ENCODE results near the gene FHOD1. TPM values are rescaled to one million over a fixed set of nuclear protein-coding genes. Genes with fewer than 3 reads are reported as not detected.
A peak's percentile ranks its signal among the peaks of the same experiment; 100 is the strongest.

FHOD1 gene
- polyA plus RNA-seq (2012; ENCODE audit: insufficient read depth, insufficient read length), result 79.4 TPM

DNA sequence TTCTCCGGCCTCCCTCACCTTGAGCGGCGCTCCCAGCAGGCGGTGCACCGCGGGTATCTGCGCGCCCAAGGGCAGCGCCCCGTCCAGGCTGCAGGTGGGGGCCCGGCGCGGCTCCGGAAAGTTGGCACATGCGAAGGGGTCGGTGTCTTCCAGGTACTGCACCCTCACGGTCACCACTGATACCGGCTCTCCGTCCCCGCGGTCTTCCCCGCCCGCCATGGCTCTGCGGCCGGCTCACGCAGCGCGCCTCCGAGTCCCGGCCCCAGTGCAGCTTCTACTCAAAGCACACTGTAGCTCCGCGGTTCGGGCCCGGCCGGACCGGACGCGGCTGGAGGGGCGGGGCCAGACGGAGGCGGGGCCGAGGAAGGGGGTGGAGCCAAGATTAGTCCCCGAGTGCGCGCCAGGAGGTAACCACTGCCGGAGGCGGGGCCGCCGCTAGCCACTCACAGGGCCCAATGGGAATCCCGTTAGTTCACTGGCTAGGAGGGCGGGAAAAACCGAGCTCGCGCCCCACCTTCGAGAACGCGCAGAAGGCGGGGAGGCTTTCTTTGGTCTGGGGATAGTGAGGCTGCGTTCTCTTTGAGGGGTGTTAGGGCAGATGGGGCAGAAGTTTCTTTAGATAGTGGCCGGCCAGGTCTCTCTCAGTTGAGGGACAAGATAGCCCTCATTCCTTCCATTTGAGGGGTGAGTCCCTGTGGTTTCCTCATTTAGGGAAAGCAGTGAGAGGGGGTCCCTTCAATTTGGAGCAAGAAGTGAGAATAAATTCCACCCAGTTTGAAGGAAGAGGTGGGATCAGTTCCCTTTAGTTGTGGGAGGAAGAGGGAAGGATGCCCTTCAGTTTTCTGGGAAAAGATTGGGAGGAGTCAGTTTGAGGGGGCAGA is at the start of gene FHOD1:
FHOD1 (minus strand) TSS at position 290 of the 881 bp plus-strand sequence; CDS start at position 219, 71 bp downstream.
- peak within 1 kb of the TSS; percentile 78 for H3K4me3 ChIP-seq (ENCODE audit: low read length)
- peak; percentile 92 for DNase-seq (ENCODE audit: low read depth, low spot score)

DNA sequence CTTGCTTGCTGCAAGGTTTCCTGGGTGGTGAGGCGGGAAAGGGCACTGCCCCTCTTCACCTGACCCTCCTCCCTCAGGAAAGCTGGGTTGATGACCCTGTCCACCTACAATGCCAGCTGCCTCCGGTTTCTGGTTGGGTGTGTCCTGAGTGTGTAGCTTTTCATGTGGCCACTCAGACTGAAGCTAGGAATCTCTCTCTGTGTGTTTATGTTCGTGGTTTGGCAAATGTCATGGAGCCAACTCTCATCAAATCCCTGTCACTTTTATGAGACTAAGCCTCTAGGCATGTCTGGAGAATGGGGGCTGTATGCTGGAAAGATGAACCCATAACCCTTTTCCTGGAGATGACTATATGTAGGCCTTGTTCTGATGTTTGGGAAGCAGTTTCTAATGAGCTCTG is 49.1 kb upstream of the FHOD1 start:
- DNase-seq (ENCODE audit: low read depth, low spot score), result no peak

DNA sequence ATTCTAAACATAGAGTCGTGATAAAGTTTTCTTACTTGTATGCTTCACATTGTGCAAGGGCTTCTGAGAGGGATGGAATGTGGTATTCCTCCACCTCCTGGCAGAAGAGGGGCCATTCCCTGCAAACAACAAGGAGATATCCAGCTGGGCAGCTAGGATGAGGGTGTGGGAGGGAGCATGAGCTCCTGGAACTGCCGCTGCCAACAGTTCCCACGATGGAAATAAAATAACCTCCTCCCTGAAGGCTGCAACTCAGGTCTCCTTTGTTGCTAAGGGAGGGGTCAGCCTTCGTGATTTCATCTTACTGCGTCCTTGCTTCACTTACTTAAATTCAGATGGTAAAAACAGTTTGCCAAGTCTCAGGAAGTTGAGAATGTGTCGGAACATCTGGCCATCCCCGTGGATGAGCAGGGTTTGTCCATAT is 47.7 kb upstream of the FHOD1 start:
- no peak for DNase-seq (ENCODE audit: low read depth, low spot score)
- H3K4me3 ChIP-seq (ENCODE audit: low read length), result no peak overlapping the region

More for the DNA sequence above, 49.1 kb upstream of the FHOD1 start:
- H3K4me3 ChIP-seq (ENCODE audit: low read length), result no peak overlapping the region

DNA sequence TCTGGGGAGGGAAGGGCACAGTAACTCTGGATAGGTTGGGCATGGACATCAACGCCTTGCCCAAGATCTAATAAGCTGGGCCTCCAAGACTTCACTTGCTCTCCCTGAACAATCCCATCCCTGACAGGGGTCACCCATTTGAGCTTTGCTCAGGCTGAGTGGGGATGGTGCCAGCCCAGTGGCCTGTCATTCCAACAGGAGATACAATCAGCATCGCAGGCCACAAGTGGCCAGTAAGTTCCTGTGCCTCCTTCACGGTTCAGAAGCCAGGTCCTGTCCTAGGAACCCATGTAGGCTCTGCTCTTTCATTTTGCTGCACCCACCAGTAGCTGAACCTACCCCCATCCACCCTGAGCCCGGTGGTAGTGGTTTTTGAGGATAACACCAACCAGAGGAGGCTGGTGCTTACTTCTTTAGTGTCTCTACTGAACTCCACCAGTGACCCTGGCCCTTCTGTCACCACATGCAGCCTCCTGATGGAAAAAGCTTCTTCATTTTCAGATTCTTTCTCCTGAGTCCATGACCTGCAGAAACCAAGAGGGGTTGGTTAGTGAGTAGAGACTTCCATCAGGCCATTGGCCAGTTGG is 47.0 kb upstream of the FHOD1 start:
- H3K4me3 ChIP-seq (ENCODE audit: low read length), result no peak overlapping the region
- DNase-seq (ENCODE audit: low read depth, low spot score), result no peak

DNA sequence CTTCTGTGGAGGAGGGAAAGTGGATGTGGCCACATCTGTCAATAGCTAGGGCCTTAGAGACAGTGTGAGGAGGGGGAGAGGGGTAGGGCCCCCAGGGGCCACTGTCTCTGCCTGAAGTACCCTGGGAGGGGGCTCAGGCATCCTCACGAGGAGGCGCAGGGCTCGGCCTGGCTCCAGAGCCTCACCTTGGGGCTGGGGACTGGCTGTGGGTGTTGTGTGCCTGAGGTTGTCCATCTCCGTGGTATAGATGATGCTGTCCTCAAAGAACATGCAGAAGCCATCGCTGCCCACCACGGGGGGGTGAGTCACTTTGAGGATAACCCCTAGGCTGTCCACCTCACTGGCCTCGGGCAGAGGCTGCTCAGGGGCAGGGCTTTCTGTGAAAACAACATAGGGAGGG is 44.2 kb upstream of the FHOD1 start:
- no peak overlapping the region for H3K4me3 ChIP-seq (ENCODE audit: low read length)
- DNase-seq (ENCODE audit: low read depth, low spot score), result no peak

DNA sequence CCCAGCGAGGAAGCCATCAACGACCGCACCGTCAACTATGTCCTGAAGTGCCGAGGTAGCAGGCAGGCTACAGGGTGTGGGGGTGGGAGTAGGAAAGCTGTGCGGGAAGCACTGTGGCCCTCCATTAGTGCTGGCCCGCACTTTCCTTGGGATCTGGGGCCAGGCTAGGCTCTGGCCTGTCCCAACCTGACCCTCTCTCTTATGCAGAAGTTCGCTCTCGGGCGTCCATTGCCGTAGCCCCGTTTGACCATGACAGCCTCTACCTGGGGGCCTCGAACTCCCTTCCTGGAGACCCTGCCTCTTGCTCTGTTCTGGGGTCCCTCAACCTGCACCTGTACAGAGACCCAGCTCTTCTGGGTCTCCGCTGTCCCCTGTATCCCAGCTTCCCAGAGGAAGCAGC is 40.7 kb upstream of the FHOD1 start:
- DNase-seq (ENCODE audit: low read depth, low spot score), result no peak
- H3K4me3 ChIP-seq (ENCODE audit: low read length), result no peak overlapping the region

DNA sequence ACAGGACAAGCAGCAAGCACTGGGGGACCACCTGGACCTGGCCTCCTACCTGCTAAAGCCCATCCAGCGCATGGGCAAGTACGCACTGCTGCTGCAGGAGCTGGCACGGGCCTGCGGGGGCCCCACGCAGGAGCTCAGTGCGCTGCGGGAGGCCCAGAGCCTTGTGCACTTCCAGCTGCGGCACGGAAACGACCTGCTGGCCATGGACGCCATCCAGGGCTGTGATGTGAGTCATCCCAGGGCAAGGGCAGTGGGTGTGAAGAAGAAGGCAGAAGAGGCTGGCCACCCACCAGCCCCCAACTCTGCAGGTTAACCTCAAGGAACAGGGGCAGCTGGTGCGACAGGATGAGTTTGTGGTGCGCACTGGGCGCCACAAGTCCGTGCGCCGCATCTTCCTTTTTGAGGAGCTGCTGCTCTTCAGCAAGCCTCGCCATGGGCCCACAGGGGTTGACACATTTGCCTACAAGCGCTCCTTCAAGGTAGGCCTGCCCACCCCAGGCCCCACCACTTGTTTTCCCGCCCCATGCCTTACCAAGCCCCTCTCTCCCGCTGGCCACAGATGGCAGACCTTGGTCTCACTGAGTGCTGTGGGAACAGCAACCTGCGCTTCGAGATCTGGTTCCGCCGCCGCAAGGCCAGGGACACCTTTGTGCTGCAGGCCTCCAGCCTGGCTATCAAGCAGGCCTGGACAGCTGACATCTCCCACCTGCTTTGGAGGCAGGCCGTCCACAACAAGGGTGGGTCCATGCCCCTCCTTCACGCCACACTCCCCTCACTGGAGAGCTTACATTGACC is 39.4 kb upstream of the FHOD1 start:
- DNase-seq (ENCODE audit: low read depth, low spot score), result no peak
- no peak overlapping the region for H3K4me3 ChIP-seq (ENCODE audit: low read length)

DNA sequence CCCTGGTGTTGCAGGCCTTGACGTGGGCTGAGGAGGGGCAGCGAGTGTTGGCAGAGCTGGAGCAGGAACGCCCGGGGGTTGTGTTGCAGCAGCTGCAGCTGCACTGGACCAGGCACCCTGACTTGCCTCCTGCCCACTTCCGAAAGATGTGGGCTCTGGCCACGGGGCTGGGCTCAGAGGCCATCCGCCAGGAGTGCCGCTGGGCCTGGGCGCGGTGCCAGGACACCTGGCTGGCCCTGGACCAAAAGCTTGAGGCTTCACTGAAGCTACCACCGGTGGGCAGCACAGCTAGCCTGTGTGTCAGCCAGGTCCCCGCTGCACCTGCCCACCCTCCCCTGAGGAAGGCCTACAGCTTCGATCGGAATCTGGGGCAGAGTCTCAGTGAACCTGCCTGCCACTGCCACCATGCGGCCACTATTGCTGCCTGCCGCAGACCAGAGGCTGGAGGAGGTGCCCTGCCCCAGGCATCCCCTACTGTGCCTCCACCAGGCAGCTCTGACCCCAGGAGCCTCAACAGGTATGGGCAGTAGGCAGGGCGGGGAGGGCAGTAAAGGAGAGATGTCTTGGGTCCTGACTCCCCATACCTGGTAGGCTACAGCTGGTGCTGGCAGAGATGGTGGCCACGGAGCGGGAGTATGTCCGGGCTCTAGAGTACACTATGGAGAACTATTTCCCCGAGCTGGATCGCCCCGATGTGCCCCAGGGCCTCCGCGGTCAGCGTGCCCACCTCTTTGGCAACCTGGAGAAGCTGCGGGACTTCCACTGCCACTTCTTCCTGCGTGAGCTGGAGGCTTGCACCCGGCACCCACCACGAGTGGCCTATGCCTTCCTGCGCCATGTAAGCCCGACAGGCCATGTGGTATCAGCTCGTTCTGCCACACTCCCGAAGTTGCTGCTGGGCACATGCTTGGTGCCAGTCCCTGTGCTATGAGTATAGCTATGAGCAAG is 37.7 kb upstream of the FHOD1 start:
- H3K4me3 ChIP-seq (ENCODE audit: low read length), result no peak overlapping the region
- no peak for DNase-seq (ENCODE audit: low read depth, low spot score)

DNA sequence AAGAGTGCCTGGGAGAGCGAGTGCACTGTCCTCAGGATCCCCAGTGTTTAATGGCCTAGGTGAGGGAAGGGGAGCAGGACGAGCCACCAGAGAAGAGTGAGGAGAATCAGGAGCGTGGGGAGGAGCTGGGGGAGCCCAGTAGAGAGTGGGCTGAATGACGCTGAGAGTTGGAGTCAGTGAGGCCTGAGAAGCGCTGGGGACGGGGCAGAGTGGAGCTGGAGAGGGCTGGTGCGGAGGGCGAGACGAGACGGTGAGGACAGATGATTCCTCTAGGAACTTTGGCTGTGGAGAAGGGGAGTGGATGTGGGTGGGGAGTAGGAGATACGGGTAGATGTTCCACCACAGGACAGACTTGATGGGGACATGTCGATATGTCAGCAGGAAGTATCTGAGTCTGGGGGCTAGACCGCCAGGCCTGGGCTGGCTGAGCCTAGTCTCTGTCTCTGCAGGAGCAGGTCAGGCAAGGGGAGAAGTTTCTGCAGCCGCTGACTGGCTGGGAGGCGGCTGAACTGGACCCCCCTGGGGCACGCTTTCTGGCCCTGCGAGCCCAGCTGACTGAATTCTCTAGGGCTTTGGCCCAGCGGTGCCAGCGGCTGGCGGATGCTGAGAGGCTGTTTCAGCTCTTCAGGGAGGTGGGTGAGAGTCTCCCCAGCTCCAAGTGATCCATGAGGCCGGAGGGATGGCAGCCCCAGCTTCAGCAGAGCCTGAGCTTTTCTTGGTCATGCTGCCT is 36.7 kb upstream of the FHOD1 start:
- H3K4me3 ChIP-seq (ENCODE audit: low read length), result no peak overlapping the region
- DNase-seq (ENCODE audit: low read depth, low spot score), result no peak

DNA sequence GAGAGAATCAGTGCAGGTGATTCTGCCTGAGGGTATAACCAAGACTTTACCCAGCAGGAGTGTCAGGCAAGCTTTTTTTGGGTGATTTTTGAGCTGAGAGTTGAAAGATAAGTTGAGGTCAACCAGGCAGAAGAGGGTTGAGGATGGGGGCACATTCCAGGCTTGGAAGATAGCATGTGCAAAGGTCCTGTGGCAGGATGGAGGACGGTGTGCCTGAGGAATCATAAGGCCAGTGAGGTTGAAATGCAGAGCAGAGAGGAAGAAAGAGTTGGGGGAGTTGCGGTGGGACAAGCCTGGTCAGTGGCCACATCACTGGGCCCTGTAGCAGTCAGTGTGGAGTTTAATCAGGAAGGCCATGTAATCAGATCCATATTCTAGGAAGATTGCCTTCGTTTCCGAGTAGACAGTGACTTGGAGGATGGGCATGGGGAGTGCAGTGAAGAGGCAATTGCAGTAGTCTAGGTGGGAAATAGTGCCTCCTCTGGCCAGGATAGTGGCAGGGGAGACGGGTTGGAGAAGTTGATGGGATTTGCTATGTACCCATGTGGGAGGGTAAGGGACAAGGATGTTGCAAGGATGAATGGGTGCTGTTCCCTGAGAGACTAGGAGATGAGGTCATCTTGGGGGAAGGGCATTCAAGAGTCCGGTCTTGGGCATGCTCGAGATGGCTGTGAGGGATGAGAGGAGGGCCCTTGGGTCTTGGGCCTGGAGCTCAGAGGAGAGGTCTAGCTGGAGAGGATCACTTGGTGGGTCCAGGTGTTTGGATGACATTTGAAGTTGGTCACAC is 36.0 kb upstream of the FHOD1 start:
- H3K4me3 ChIP-seq (ENCODE audit: low read length), result no peak overlapping the region
- DNase-seq (ENCODE audit: low read depth, low spot score), result no peak

DNA sequence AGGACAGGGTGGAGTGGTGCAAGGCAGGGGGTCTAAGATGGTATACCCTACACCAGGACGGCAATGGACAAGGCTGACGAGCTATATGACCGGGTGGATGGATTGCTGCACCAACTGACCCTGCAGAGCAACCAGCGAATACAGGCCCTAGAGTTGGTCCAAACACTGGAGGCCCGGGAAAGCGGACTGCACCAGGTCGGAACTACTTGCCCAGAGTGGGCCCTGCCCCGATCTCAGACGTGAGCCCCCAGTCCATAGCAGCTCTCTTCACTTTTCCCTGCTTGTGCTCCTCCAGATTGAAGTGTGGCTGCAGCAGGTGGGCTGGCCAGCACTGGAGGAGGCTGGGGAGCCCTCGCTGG is 35.1 kb upstream of the FHOD1 start:
- no peak overlapping the region for H3K4me3 ChIP-seq (ENCODE audit: low read length)
- DNase-seq (ENCODE audit: low read depth, low spot score), result no peak

DNA sequence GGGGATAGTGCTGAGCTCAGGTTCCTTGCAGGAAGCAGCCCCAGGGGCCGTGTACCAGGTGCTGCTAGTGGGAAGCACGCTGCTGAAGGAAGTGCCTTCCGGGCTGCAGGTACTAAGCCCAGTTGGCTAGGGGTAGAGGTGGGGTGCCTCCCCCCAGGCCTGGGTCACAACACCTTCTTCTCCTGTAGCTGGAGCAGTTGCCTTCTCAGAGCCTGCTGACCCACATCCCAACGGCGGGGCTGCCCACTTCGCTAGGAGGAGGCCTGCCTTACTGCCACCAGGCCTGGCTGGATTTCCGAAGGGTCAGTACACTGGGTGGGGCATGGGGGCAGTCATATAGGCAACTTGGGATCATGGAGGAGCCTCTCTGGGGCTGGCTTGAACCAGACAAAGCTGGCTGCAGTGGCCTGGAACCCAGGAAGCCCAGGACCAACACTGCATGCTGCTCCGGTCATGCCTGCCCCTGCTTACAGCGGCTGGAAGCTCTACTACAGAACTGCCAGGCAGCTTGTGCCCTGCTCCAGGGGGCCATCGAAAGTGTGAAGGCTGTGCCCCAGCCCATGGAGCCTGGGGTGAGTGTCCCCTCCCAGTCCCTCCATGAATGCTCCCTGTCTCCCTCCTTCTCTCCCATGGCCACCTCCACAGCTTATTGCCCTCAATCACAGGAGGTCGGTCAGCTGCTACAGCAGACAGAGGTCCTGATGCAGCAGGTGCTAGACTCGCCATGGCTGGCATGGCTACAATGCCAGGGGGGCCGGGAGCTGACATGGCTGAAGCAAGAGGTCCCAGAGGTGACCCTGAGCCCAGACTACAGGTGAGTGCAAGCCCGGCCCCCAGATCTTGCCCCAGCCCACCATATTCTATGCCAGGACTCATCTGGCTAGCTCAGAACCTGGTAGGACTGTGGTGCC is 34.5 kb upstream of the FHOD1 start:
- no peak overlapping the region for H3K4me3 ChIP-seq (ENCODE audit: low read length)
- DNase-seq (ENCODE audit: low read depth, low spot score), result no peak

DNA sequence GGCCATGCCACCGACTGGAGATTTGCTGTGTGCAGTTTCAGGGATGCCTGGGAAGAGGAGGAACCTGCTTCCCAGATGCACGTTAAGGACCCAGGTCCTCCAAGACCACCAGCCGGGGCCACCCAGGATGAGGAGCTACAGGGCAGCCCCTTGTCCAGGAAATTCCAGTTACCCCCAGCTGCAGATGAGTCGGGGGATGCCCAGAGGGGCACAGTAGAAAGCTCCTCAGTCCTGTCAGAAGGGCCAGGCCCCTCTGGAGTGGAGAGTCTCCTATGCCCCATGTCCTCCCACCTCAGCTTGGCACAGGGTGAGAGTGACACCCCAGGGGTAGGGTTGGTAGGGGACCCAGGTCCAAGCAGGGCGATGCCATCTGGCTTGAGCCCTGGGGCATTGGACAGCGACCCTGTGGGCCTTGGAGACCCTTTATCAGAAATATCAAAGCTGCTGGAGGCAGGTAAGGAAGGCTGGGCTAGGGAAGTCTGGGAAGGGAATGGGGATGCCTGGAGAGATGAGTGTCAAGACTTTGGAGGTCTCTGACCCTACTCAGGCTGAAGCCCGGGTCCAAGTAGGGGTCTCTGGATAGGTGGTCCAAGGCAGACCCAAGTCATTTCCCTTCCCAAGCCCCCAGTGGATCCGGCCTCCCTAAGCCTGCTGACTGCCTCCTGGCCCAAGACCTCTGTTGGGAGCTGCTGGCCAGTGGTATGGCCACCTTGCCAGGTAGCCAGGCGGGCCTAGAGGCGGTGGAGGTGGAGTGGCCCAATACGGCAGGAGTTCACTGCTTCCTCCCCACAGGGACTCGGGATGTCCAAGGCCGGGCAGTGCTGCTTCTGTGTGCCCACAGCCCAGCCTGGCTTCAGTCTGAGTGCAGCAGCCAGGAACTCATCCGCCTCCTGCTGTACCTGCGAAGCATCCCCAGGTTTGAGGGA is 33.1 kb upstream of the FHOD1 start:
- peak overlapping the region; percentile 73 for H3K4me3 ChIP-seq (ENCODE audit: low read length)
- no peak for DNase-seq (ENCODE audit: low read depth, low spot score)

DNA sequence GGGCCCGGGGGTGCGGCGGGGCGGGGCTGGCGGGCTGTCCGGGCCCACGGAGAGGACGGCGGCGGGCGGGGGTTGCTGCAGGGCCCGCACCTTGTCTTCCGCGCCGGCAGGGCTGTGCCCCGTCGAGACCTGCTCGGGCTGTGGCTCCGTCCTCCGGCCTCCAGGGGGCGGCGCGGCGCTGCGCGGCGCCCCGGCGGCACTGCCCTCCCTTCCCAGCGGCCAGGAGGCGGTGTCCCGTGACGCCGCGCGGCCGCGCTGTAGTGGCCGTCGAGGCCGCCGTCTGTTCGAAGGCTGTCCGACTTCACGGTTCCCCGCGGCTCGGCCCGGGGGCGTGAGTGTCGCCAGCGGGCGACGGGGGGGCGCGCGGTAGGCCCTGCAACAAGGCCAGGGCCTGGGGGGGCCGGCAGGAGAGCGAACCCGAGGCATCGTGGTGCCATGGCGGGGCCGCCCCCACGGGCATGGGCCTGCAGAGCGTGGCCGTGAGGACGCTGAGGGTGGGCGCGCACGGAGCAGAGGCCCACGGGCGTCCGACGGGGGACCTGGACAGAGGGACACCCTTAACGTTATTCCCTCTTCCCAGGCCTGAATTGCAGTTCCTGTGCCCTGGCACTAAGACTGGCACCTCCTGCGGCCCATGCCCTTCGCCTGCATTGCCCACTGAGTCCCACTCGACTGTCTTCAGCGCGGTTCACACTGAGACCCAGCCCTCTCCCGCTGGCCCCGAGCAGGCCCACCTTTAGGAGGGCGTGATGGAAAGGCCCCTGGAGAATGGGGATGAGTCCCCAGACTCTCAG is 32.2 kb upstream of the FHOD1 start, which contains the start of gene PLEKHG4:
PLEKHG4 (plus strand) TSS at position 237 of the 794 bp plus-strand sequence; CDS start at position 750, 513 bp downstream.
- peak within 1 kb of the TSS; percentile 73 for H3K4me3 ChIP-seq (ENCODE audit: low read length)
- peak; percentile 69 for DNase-seq (ENCODE audit: low read depth, low spot score)

Measured in Jurkat, Clone E6-1 (cell line).